Measurements from ENCODE around the gene MED20. TPM values are rescaled to one million over a fixed set of nuclear protein-coding genes. Genes with fewer than 3 reads are reported as not detected.

MED20 gene
- total RNA-seq, 2 donors from 2014 or later, result 18.5 to 18.8 TPM

GRCh38 chr6:41927253-41927652 is 6.3 kb upstream of the MED20 start:
- no peak for DNase-seq
- intact Hi-C loops (cut with DNase I, micrococcal nuclease), result no loop called here
- no peak for ATAC-seq

GRCh38 chr6:41922154-41922553 is 1.2 kb upstream of the MED20 start:
- intact Hi-C loops (cut with DNase I, micrococcal nuclease), result loop anchor here in 1 of 2 donors (5.0 kb wide), 1 partner anchor 135 kb away; the partner anchor contains the start of gene TOMM6
- DNase-seq (no peak), ATAC-seq (no peak)

GRCh38 chr6:41921712-41921998 is 716 bp upstream of the MED20 start:
- intact Hi-C loops (cut with DNase I, micrococcal nuclease), result loop anchor here in 1 of 2 donors (5.0 kb wide), 1 partner anchor 134 kb away; the partner anchor contains the start of gene TOMM6
- peak; percentile 29 for ATAC-seq
- DNase-seq, result no peak

GRCh38 chr6:41917528-41917927 is 3.4 kb downstream of the MED20 start:
- no peak for DNase-seq
- intact Hi-C loops (cut with DNase I, micrococcal nuclease), result no loop called here
- no peak for ATAC-seq

GRCh38 chr6:41914869-41915530 is 5.9 kb downstream of the MED20 start:
- no peak for ATAC-seq
- no peak for DNase-seq
- intact Hi-C loops (cut with DNase I, micrococcal nuclease), result no loop called here

GRCh38 chr6:41914343-41914742 is 6.6 kb downstream of the MED20 start:
- intact Hi-C loops (cut with DNase I, micrococcal nuclease), result no loop called here

GRCh38 chr6:41909727-41910126 is 11.2 kb downstream of the MED20 start:
- intact Hi-C loops (cut with DNase I, micrococcal nuclease), result no loop called here
- DNase-seq (no peak), ATAC-seq (no peak)

More at GRCh38 chr6:41914343-41914742, 6.6 kb downstream of the MED20 start:
- no peak for DNase-seq
- no peak for ATAC-seq

GRCh38 chr6:41901882-41902519 is 18.9 kb downstream of the MED20 start:
- no peak for ATAC-seq
- peak in 1 of 2 donors; percentile 21 for DNase-seq
- intact Hi-C loops (cut with DNase I, micrococcal nuclease), result no loop called here

GRCh38 chr6:41900861-41901260 is 20.1 kb downstream of the MED20 start:
- DNase-seq, result no peak
- intact Hi-C loops (cut with DNase I, micrococcal nuclease), result no loop called here
- no peak for ATAC-seq

- ATAC-seq (no peak), DNase-seq (no peak)
- intact Hi-C loops (cut with DNase I, micrococcal nuclease), result no loop called here
Observed at GRCh38 chr6:41896281-41896680, 24.7 kb downstream of the MED20 start.

GRCh38 chr6:41895300-41896233 is 25.4 kb downstream of the MED20 start, which contains the start of gene USP49:
TSS of gene USP49 (minus strand) at chr6:41895375. CDS start at chr6:41806983, 88,392 bp downstream.
- ATAC-seq (peak; percentile 98), DNase-seq (peak; percentile 81 to 96)
- intact Hi-C loops (cut with DNase I, micrococcal nuclease), result no loop called here

GRCh38 chr6:41894366-41895299 is 26.3 kb downstream of the MED20 start:
- DNase-seq (peak in 1 of 2 donors; percentile 9), ATAC-seq (peak; percentile 62)
- intact Hi-C loops (cut with DNase I, micrococcal nuclease), result no loop called here

GRCh38 chr6:41892921-41893564 is 27.9 kb downstream of the MED20 start:
- ATAC-seq (no peak), DNase-seq (no peak)
- intact Hi-C loops (cut with DNase I, micrococcal nuclease), result no loop called here

- ATAC-seq (no peak), DNase-seq (no peak)
- intact Hi-C loops (cut with DNase I, micrococcal nuclease), result no loop called here
Observed at GRCh38 chr6:41887331-41887751, 33.6 kb downstream of the MED20 start.

GRCh38 chr6:41885930-41886329 is 35.0 kb downstream of the MED20 start:
- ATAC-seq (no peak), DNase-seq (no peak)
- intact Hi-C loops (cut with DNase I, micrococcal nuclease), result no loop called here

GRCh38 chr6:41884957-41885356 is 36.0 kb downstream of the MED20 start:
- intact Hi-C loops (cut with DNase I, micrococcal nuclease), result no loop called here
- ATAC-seq (no peak), DNase-seq (no peak)

- intact Hi-C loops (cut with DNase I, micrococcal nuclease), result no loop called here
Observed at GRCh38 chr6:41881506-41881905, 39.4 kb downstream of the MED20 start.

GRCh38 chr6:41878961-41879405 is 42.0 kb downstream of the MED20 start:
- ATAC-seq (no peak), DNase-seq (no peak)
- intact Hi-C loops (cut with DNase I, micrococcal nuclease), result no loop called here

More at GRCh38 chr6:41881506-41881905, 39.4 kb downstream of the MED20 start:
- DNase-seq (no peak), ATAC-seq (no peak)
